GM18502 (cell line): ENCODE results near the gene CYP2B6.
"Not testable (repeated sequence)": the region's sequence is repeated elsewhere in the genome, so short reads cannot be mapped to it uniquely, and the experiment has no call there.

ENCODE experiments used
- ATAC-seq: cut with Tn5 transposase; IDR thresholded peaks from one replicate; pipeline ENCODE4 v1.9.1; 2021; ENCODE audit warnings: mild to moderate bottlenecking; ENCODE audit not compliant: unreplicated experiment, poor library complexity

CYP2B6 gene

GRCh38 chr19:41029524-41030432 is 38.7 kb downstream of the CYP2B6 start:
- no peak for ATAC-seq

- ATAC-seq, result no peak
Observed at GRCh38 chr19:41030651-41031050, 39.6 kb downstream of the CYP2B6 start.

- no peak for ATAC-seq
Observed at GRCh38 chr19:41031916-41032315, 40.8 kb downstream of the CYP2B6 start.

- ATAC-seq, result not testable (repeated sequence)
Observed at GRCh38 chr19:41033324-41033723, 42.2 kb downstream of the CYP2B6 start.

- no peak for ATAC-seq
Observed at GRCh38 chr19:41039806-41040205, 48.7 kb downstream of the CYP2B6 start.

- not testable (repeated sequence) for ATAC-seq
Observed at GRCh38 chr19:41045095-41045494, 54.0 kb downstream of the CYP2B6 start.

- no peak for ATAC-seq
Observed at GRCh38 chr19:41050426-41050825, 59.3 kb downstream of the CYP2B6 start.

GRCh38 chr19:41052162-41052561 is 61.1 kb downstream of the CYP2B6 start:
- ATAC-seq, result not testable (repeated sequence)

- ATAC-seq, result not testable (repeated sequence)
Observed at GRCh38 chr19:41053331-41053730, 62.2 kb downstream of the CYP2B6 start.

- no peak for ATAC-seq
Observed at GRCh38 chr19:41064974-41065569, 74.0 kb downstream of the CYP2B6 start.
